Natural killer cell (primary cell): Measurements from ENCODE around the gene PDE2A. TPM values are rescaled to one million over a fixed set of nuclear protein-coding genes. Genes with fewer than 3 reads are reported as not detected.

Experiments used
- ATAC-seq, 3 donors: fragments of 150-1000 bp in 2 of 3; fragments of 200-7000 bp in 1 of 3; cut with Tn5 transposase; 1 replicate in 1 of 3; 2 replicates in 2 of 3; pipeline ENCODE4 v1.10.0; 2021; ENCODE audit warnings: mild to moderate bottlenecking in 2 of 3, moderate library complexity in 2 of 3
- DNase-seq, 2 donors: peaks; one replicate each; pipeline versions ENCODE4 v3.0.0 to v3.0.0-alpha.2; 2013 to 2021; ENCODE audit warnings: mixed read lengths in 1 of 2
- H3K27ac ChIP-seq: one replicate; pipeline ENCODE4 v1.5.1; 2013; ENCODE audit warnings: mild to moderate bottlenecking, low read length
- H3K27me3 ChIP-seq: one replicate; pipeline ENCODE4 v1.6.1; 2013; ENCODE audit warnings: low read length; ENCODE audit not compliant: control insufficient read depth, insufficient read depth
- H3K36me3 ChIP-seq: one replicate; pipeline ENCODE4 v1.6.1; 2013; ENCODE audit warnings: low read length; ENCODE audit not compliant: control insufficient read depth, insufficient read depth
- H3K4me1 ChIP-seq: one replicate; pipeline ENCODE4 v1.6.1; 2013; ENCODE audit warnings: low read length; ENCODE audit not compliant: control insufficient read depth, insufficient read depth
- H3K4me3 ChIP-seq: one replicate; pipeline ENCODE4 v1.5.1; 2013; ENCODE audit warnings: low read length
- H3K9me3 ChIP-seq: one replicate; pipeline ENCODE4 v1.6.1; 2013; ENCODE audit warnings: low read length; ENCODE audit not compliant: control insufficient read depth, insufficient read depth
- H3K27ac Mint-ChIP-seq, 2 donors: one replicate each; pipeline ENCODE4 v1.8.0; 2022; ENCODE audit warnings: mild to moderate bottlenecking in 2 of 2, mixed read lengths in 2 of 2, moderate library complexity in 1 of 2
- H3K27me3 Mint-ChIP-seq, 2 donors: one replicate each; pipeline ENCODE4 v1.8.0; 2022; ENCODE audit warnings: low read depth in 2 of 2, mixed read lengths in 2 of 2
- H3K36me3 Mint-ChIP-seq: one replicate; pipeline ENCODE4 v1.8.0; 2022; ENCODE audit warnings: mixed read lengths
- H3K4me1 Mint-ChIP-seq, 2 donors: one replicate each; pipeline ENCODE4 v1.8.0; 2022; ENCODE audit warnings: mixed read lengths in 2 of 2
- H3K4me3 Mint-ChIP-seq: one replicate; pipeline ENCODE4 v1.8.0; 2022; ENCODE audit warnings: mild to moderate bottlenecking, moderate library complexity, mixed read lengths
- H3K9me3 Mint-ChIP-seq, 2 donors: one replicate each; pipeline ENCODE4 v1.8.0; 2022; ENCODE audit warnings: mixed read lengths in 2 of 2
- WGBS: methylation state at CpG from one replicate; pipeline ENCODE4 v1.1.7; 2013; ENCODE audit warnings: missing lambda C conversion rate; ENCODE audit not compliant: insufficient coverage; 5-methylcytosine and 5-hydroxymethylcytosine counted together
- intact Hi-C: fragments of 100-400 bp; cut with micrococcal nuclease; formaldehyde crosslinking; loops from one replicate; pipeline ENCODE4 v1.14.2; 2022
- total RNA-seq, 4 donors: library from RNA; stranded (reverse); fragments of 120-200 nt in 1 of 4; gene quantifications; one replicate each; pipeline versions ENCODE4 v1.2.3 to v1.2.4, GENCODE V29; 2013 to 2022
- TF ChIP-seq, protein P1 (sequence below): fragments of 200-600 bp; IDR thresholded peaks from one replicate; pipeline ENCODE4 v1.8.0; 2022; ENCODE audit warnings: antibody characterized with exemption

Gene PDE2A
- total RNA-seq, 3 donors from 2014 or later (not counting 1 experiment from before 2014, with no cell fraction given) = 8.7 to 11.9 (median 9.0) TPM

DNA sequence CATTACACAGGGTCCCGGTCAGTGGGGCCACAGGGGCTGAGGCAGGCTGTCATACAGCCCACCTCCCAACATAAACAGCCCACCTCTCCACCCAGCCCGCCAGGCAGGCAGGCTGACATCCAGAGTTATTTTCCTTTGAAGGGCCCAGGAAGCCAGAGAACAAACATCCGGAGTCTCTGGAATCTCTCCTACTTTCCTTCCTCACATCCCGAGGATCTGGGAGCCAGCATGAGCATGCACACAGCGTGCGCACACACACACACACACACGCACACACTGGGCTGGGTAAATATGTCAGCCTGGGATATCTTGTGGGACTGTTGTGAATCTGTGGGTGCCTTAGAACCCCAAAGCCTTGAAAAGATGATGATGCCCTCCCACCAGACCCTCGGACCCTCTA is 55.4 kb downstream of the PDE2A start:
- Histone ChIP-seq H3K9me3 (no peaks in the 10 kb centered on the region), H3K27me3 (no peaks in the 10 kb centered on the region), H3K36me3 (no peaks in the 10 kb centered on the region), H3K27ac (no peak overlapping the region), H3K4me1 (peaks cover 25% of the 10 kb centered on the region), H3K4me3 (no peak overlapping the region)
- Mint-ChIP-seq H3K27me3 (peaks cover 7 to 19% of the 10 kb centered on the region in 2 donors), H3K4me3 (no peak overlapping the region), H3K27ac (no peak overlapping the region), H3K9me3 (no peaks in the 10 kb centered on the region), H3K36me3 (no peaks in the 10 kb centered on the region), H3K4me1 (peaks cover 12 to 16% of the 10 kb centered on the region in 2 donors)
- intact Hi-C loops = no loop called here
- 91% methylated on average over 4 of the region's 8 CpGs for WGBS
- DNase-seq (no peak), ATAC-seq (no peak)
- TF ChIP-seq, protein P1, sequence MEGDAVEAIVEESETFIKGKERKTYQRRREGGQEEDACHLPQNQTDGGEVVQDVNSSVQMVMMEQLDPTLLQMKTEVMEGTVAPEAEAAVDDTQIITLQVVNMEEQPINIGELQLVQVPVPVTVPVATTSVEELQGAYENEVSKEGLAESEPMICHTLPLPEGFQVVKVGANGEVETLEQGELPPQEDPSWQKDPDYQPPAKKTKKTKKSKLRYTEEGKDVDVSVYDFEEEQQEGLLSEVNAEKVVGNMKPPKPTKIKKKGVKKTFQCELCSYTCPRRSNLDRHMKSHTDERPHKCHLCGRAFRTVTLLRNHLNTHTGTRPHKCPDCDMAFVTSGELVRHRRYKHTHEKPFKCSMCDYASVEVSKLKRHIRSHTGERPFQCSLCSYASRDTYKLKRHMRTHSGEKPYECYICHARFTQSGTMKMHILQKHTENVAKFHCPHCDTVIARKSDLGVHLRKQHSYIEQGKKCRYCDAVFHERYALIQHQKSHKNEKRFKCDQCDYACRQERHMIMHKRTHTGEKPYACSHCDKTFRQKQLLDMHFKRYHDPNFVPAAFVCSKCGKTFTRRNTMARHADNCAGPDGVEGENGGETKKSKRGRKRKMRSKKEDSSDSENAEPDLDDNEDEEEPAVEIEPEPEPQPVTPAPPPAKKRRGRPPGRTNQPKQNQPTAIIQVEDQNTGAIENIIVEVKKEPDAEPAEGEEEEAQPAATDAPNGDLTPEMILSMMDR = no peak

DNA sequence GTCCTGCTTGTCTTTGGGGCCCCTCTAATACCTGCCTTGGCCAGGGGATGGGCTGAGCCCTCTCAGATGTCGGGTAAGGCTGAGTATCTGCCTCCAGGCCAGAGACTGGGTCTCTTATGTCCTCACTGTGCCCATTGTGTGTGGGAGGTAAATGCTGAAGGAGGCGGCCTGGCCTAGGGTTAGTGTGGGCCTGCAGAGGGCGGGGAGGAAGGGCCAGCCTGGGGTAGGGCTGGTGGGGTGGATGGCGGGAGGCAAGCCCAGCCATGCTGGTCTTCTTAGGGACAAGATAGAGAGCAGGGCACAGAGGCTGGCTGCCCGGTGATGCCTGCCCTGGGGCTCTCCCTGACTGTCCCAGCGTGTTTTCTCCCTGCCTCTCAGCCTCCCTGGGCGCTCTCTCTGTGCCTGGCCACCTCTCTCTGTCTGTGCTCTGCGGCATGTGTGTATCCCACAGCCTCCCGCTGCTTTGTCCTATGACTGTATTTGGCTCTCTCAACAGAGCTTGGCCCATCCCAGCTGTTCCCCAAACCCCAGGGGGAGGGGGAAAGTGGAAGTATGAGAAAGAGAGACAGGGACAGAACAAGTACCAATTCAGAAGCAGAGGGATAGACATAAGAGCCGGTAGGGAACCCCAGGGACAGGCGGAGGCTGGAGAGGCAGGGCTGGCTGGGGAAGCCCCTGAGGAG is 57.0 kb downstream of the PDE2A start:
- intact Hi-C loops = no loop called here
- 89% methylated on average over 11 of the region's 11 CpGs for WGBS
- no peak overlapping the region for H3K27ac Mint-ChIP-seq
- Histone ChIP-seq H3K27ac (no peak overlapping the region), H3K36me3 (no peaks in the 10 kb centered on the region), H3K9me3 (no peaks in the 10 kb centered on the region), H3K27me3 (no peaks in the 10 kb centered on the region), H3K4me1 (peaks cover 38% of the 10 kb centered on the region), H3K4me3 (no peak overlapping the region)
- H3K4me3 Mint-ChIP-seq = no peak overlapping the region
- ATAC-seq = no peak
- no peaks in the 10 kb centered on the region for H3K9me3 Mint-ChIP-seq
- TF ChIP-seq, protein P1 = no peak
- peaks cover 16 to 18% of the 10 kb centered on the region in 2 donors for H3K27me3 Mint-ChIP-seq
- peaks cover 12 to 23% of the 10 kb centered on the region in 2 donors for H3K4me1 Mint-ChIP-seq
- DNase-seq = no peak
- no peaks in the 10 kb centered on the region for H3K36me3 Mint-ChIP-seq

DNA sequence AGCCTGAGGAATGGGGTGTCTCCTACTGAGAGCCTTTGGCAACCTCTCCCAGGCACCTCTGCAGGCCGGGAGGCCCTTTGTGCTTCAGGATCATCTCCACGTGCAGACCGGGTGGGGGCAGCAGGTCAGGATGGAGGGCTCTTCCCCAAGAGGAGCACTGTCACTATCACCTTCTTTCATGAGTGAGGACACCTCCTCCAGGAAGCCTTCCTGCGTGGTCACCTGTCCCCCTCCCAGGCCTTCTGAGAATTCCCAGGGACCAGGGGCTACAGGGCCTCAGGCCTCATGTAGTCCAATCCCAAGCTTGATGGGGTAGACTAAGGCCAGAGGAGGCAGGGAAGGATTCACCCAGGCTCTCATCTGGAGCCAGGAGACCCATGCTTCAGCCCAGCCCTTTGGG is 57.6 kb downstream of the PDE2A start:
- Mint-ChIP-seq H3K36me3 (no peaks in the 10 kb centered on the region), H3K4me3 (no peak overlapping the region), H3K4me1 (peaks cover 7 to 22% of the 10 kb centered on the region in 2 donors), H3K27me3 (peaks cover 16 to 18% of the 10 kb centered on the region in 2 donors), H3K27ac (no peak overlapping the region), H3K9me3 (no peaks in the 10 kb centered on the region)
- Histone ChIP-seq H3K27ac (no peak overlapping the region), H3K27me3 (no peaks in the 10 kb centered on the region), H3K9me3 (no peaks in the 10 kb centered on the region), H3K4me3 (no peak overlapping the region), H3K4me1 (peaks cover 41% of the 10 kb centered on the region), H3K36me3 (no peaks in the 10 kb centered on the region)
- 93% methylated on average over 4 of the region's 4 CpGs for WGBS
- TF ChIP-seq, protein P1 = no peak
- ATAC-seq (no peak), DNase-seq (no peak)
- intact Hi-C loops = no loop called here

DNA sequence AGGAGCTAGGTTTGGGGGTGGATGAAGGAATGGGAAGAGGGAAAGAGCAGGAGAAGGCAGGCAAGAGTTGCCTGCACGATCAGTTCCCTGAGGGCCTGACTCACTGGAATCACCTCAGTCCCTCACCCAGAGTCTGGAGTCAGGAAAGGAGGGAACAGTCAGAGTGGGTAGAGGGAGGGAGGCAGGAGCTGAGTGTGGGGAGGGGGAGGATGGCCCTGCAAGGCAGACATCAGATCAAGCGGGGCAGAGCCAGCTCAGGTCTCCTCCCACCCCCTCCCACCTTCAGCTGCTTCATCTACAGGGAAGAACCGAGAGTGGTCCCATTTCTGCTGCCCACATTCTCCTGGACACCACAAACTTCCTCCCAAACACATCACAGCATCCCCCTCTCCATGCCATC is 58.9 kb downstream of the PDE2A start:
- DNase-seq (no peak), ATAC-seq (no peak)
- Mint-ChIP-seq H3K4me3 (no peak overlapping the region), H3K9me3 (no peaks in the 10 kb centered on the region), H3K27ac (no peak overlapping the region), H3K4me1 (peaks cover 0 to 8% of the 10 kb centered on the region in 2 donors), H3K27me3 (peaks cover 16 to 24% of the 10 kb centered on the region in 2 donors), H3K36me3 (no peaks in the 10 kb centered on the region)
- Histone ChIP-seq H3K4me3 (no peak overlapping the region), H3K27ac (no peak overlapping the region), H3K4me1 (peaks cover 29% of the 10 kb centered on the region), H3K36me3 (no peaks in the 10 kb centered on the region), H3K9me3 (no peaks in the 10 kb centered on the region), H3K27me3 (no peaks in the 10 kb centered on the region)
- TF ChIP-seq, protein P1 = no peak
- intact Hi-C loops = no loop called here
- 85% methylated on average over 2 of the region's 3 CpGs for WGBS
